H1 (cell line): ENCODE measurements around the gene TOMM40. TPM values are rescaled to one million over a fixed set of nuclear protein-coding genes. Genes with fewer than 3 reads are reported as not detected.

Source experiments
- CTCF ChIA-PET: fragments of 300-600 bp; sonication (Branson Sonifier 250); formaldehyde crosslinking; loops from one replicate; lab custom pipeline; 2021; ENCODE audit not compliant: partially characterized antibody; lab: Charles Lee
- POLR2A ChIA-PET: fragments of 300-600 bp; sonication (Branson Sonifier 250); formaldehyde crosslinking; loops from one replicate; lab custom pipeline; 2021; ENCODE audit warnings: inconsistent platforms; ENCODE audit not compliant: partially characterized antibody; lab: Charles Lee
- DNase-seq, 2 experiments: peaks; one replicate each; pipeline versions ENCODE4 v3.0.0 to v3.0.0-alpha.2; 2010 to 2022; ENCODE audit warnings: low spot score in 2 of 2, low read depth in 1 of 2, mixed read lengths in 1 of 2
- FAIRE-seq: peaks from 2 replicates; lab custom pipeline; 2011; peaks lifted over from hg19 to GRCh38; lab: Jason Lieb, UNC
- H2AFZ ChIP-seq: 2 replicates; pipeline ENCODE4 v1.8.1; 2012; ENCODE audit warnings: low read length, inconsistent platforms
- H2AK5ac ChIP-seq: 2 replicates; pipeline ENCODE4 v1.6.1; 2013; ENCODE audit warnings: low read depth, low read length
- H2BK120ac ChIP-seq: replicated peaks from 2 replicates; pipeline ENCODE3; 2013; ENCODE audit warnings: low read depth, low read length, inconsistent platforms
- H2BK12ac ChIP-seq: 2 replicates; pipeline ENCODE4 v1.6.1; 2013; ENCODE audit warnings: low read depth, low read length
- H2BK15ac ChIP-seq: 2 replicates; pipeline ENCODE4 v1.6.1; 2013; ENCODE audit warnings: low read length
- H2BK20ac ChIP-seq: 2 replicates; pipeline ENCODE4 v1.6.1; 2013; ENCODE audit warnings: low read length
- H2BK5ac ChIP-seq: 2 replicates; pipeline ENCODE4 v1.6.1; 2013; ENCODE audit warnings: low read depth, low read length
- H3K14ac ChIP-seq: 2 replicates; pipeline ENCODE4 v1.6.1; 2013; ENCODE audit warnings: inconsistent platforms; ENCODE audit not compliant: insufficient read length
- H3K18ac ChIP-seq: 2 replicates; pipeline ENCODE4 v1.6.1; 2013; ENCODE audit warnings: low read length; ENCODE audit errors: extremely low read depth
- H3K23ac ChIP-seq: 2 replicates; pipeline ENCODE4 v1.6.1; 2013; ENCODE audit warnings: inconsistent platforms; ENCODE audit not compliant: insufficient read length
- H3K23me2 ChIP-seq: 2 replicates; pipeline ENCODE4 v1.6.1; 2013; ENCODE audit warnings: low read depth, low read length
- H3K27ac ChIP-seq: 2 replicates; pipeline ENCODE4 v1.6.1; 2011; ENCODE audit warnings: low read depth, low read length, inconsistent platforms
- H3K27me3 ChIP-seq, 4 experiments: replicated peaks in 1 of 4; 1 replicate in 1 of 4; 2 replicates in 3 of 4; pipeline versions ENCODE4 v1.6.1 to v1.8.1; 2011 to 2013; ENCODE audit warnings: low read length in 3 of 4, mild to moderate bottlenecking in 3 of 4, inconsistent platforms in 2 of 4, mixed read lengths in 2 of 4, moderate library complexity in 1 of 4; ENCODE audit not compliant: control insufficient read depth in 3 of 4, insufficient read depth in 3 of 4; ENCODE audit errors: extremely low read depth in 1 of 4
- H3K36me3 ChIP-seq, 4 experiments: 2 replicates each; pipeline versions ENCODE4 v1.6.1 to v1.8.1; 2011 to 2013; ENCODE audit warnings: mild to moderate bottlenecking in 4 of 4, low read length in 3 of 4, moderate library complexity in 2 of 4, control low read depth in 1 of 4, inconsistent platforms in 1 of 4; ENCODE audit not compliant: insufficient read depth in 4 of 4, control insufficient read depth in 2 of 4
- H3K4ac ChIP-seq: replicated peaks from 2 replicates; pipeline ENCODE3; 2013; ENCODE audit warnings: low read length, low read depth, mixed read lengths, inconsistent platforms; ENCODE audit not compliant: insufficient read length
- H3K4me1 ChIP-seq, 4 experiments: replicated peaks in 1 of 4; 1 replicate in 1 of 4; 2 replicates in 3 of 4; pipeline versions ENCODE4 v1.6.1 to v1.8.1; 2011 to 2013; ENCODE audit warnings: low read length in 3 of 4, inconsistent platforms in 2 of 4, mixed read lengths in 1 of 4; ENCODE audit not compliant: insufficient read depth in 4 of 4, control insufficient read depth in 3 of 4
- H3K4me2 ChIP-seq, 2 experiments: 2 replicates each; pipeline versions ENCODE4 v1.6.1 to v1.8.1; 2011 to 2013; ENCODE audit warnings: low read depth in 2 of 2, low read length in 2 of 2, control low read depth in 1 of 2, inconsistent platforms in 1 of 2, mild to moderate bottlenecking in 1 of 2; ENCODE audit not compliant: insufficient read depth in 1 of 2
- H3K4me3 ChIP-seq, 4 experiments: fragments of 200-600, 300-600 bp in 1 of 4; sonication (generic), shearing (Covaris generic), sonication (Bioruptor Twin) in 1 of 4; 2 replicates each; pipeline versions ENCODE4 v1.5.1 to v1.8.1; 2011 to 2016; ENCODE audit warnings: low read length in 4 of 4, low read depth in 3 of 4, control low read depth in 2 of 4, inconsistent platforms in 2 of 4, mild to moderate bottlenecking in 2 of 4, mixed read lengths in 1 of 4, moderate library complexity in 1 of 4; ENCODE audit not compliant: insufficient read depth in 2 of 4; ENCODE audit errors: extremely low read depth in 1 of 4
- H3K56ac ChIP-seq: replicated peaks from 2 replicates; pipeline ENCODE3; 2013; ENCODE audit warnings: low read depth, mild to moderate bottlenecking, mixed read lengths, low read length, inconsistent platforms; ENCODE audit not compliant: insufficient read length
- H3K79me1 ChIP-seq: 2 replicates; pipeline ENCODE4 v1.6.1; 2013; ENCODE audit warnings: low read depth, low read length, control low read depth
- H3K79me2 ChIP-seq, 2 experiments: 2 replicates each; pipeline versions ENCODE4 v1.6.1 to v1.8.1; 2012 to 2013; ENCODE audit warnings: low read length in 2 of 2, mild to moderate bottlenecking in 2 of 2, inconsistent platforms in 1 of 2; ENCODE audit not compliant: insufficient read depth in 2 of 2, control insufficient read depth in 1 of 2
- H3K9ac ChIP-seq, 4 experiments: replicated peaks in 1 of 4; 1 replicate in 1 of 4; 2 replicates in 3 of 4; pipeline versions ENCODE4 v1.6.1 to v1.8.1; 2011 to 2013; ENCODE audit warnings: low read depth in 3 of 4, low read length in 3 of 4, control low read depth in 2 of 4, mild to moderate bottlenecking in 2 of 4, moderate library complexity in 2 of 4, inconsistent platforms in 1 of 4; ENCODE audit errors: extremely low read depth in 1 of 4
- H3K9me3 ChIP-seq, 2 experiments: 2 replicates each; pipeline versions ENCODE4 v1.6.1 to v1.8.1; 2012 to 2013; ENCODE audit warnings: mild to moderate bottlenecking in 2 of 2, moderate library complexity in 2 of 2, control low read depth in 1 of 2, inconsistent platforms in 1 of 2, low read depth in 1 of 2, low read length in 1 of 2, mixed read lengths in 1 of 2; ENCODE audit not compliant: insufficient read depth in 2 of 2
- H4K20me1 ChIP-seq, 2 experiments: replicated peaks in 1 of 2; 2 replicates each; pipeline versions ENCODE3 to v1.8.1; 2011 to 2013; ENCODE audit warnings: inconsistent platforms in 2 of 2, low read length in 2 of 2, mild to moderate bottlenecking in 1 of 2; ENCODE audit not compliant: insufficient read depth in 2 of 2, control insufficient read depth in 1 of 2
- H4K5ac ChIP-seq: 2 replicates; pipeline ENCODE4 v1.6.1; 2013; ENCODE audit warnings: low read length, low read depth, mixed read lengths, inconsistent platforms; ENCODE audit not compliant: insufficient read length
- H4K8ac ChIP-seq: 2 replicates; pipeline ENCODE4 v1.8.0; 2013; ENCODE audit warnings: mild to moderate bottlenecking, moderate library complexity, low read length, inconsistent platforms; ENCODE audit not compliant: insufficient read depth; ENCODE audit errors: extremely low read depth
- H4K91ac ChIP-seq: replicated peaks from 2 replicates; pipeline ENCODE3; 2013; ENCODE audit warnings: low read length, mixed read lengths, inconsistent platforms; ENCODE audit not compliant: insufficient read length
- CBX5 ChIP-seq: fragments of 300-800, 300-1000 bp; sonication (generic); IDR thresholded peaks from 2 replicates; pipeline ENCODE4 v1.7.1; 2016; ENCODE audit warnings: antibody characterized with exemption, low read length, low read depth
- CTBP2 ChIP-seq: IDR thresholded peaks from 2 replicates; pipeline ENCODE4 v1.7.0; 2011; ENCODE audit warnings: borderline replicate concordance, mild to moderate bottlenecking, moderate library complexity, mixed read lengths, low read length; ENCODE audit not compliant: insufficient read depth, insufficient read length
- EZH2 ChIP-seq: fragments of 200-600 bp; sonication (generic); IDR thresholded peaks from 2 replicates; pipeline ENCODE4 v1.7.1; 2012; ENCODE audit warnings: low read depth, mild to moderate bottlenecking, moderate library complexity, low read length, inconsistent platforms; ENCODE audit not compliant: severe bottlenecking
- GABPA ChIP-seq: IDR thresholded peaks from 2 replicates; pipeline ENCODE4 v1.6.1; 2011; ENCODE audit warnings: mild to moderate bottlenecking, low read length, moderate library complexity, borderline replicate concordance; ENCODE audit not compliant: insufficient read depth
- HDAC2 ChIP-seq, 2 experiments: fragments of 300-600 bp in 1 of 2; sonication (generic) in 1 of 2; IDR thresholded peaks; 2 replicates each; pipeline ENCODE4 v1.6.1; 2011 to 2012; ENCODE audit warnings: low read depth in 2 of 2, low read length in 2 of 2, mild to moderate bottlenecking in 2 of 2, moderate library complexity in 2 of 2, borderline replicate concordance in 1 of 2, inconsistent platforms in 1 of 2
- JUND ChIP-seq: IDR thresholded peaks from 2 replicates; pipeline ENCODE4 v1.6.1; 2011; ENCODE audit warnings: mild to moderate bottlenecking, improper control_type of control experiment, low read length
- KDM5A ChIP-seq: fragments of 200-600 bp; IDR thresholded peaks from 2 replicates; pipeline ENCODE4 v1.7.1; 2012; ENCODE audit warnings: mild to moderate bottlenecking, low read length, inconsistent platforms, mixed read lengths
- MAFK ChIP-seq: IDR thresholded peaks from 2 replicates; pipeline ENCODE4 v1.6.1; 2012; ENCODE audit warnings: low read depth, mild to moderate bottlenecking, improper control_type of control experiment, low read length
- POLR2AphosphoS5 ChIP-seq: IDR thresholded peaks from 2 replicates; pipeline ENCODE4 v1.6.1; 2011; ENCODE audit warnings: low read depth, low read length
- SIN3A ChIP-seq, 2 experiments: IDR thresholded peaks in 1 of 2; conservative IDR thresholded peaks in 1 of 2; 2 replicates each; pipeline ENCODE4 v1.6.1; 2011 to 2012; ENCODE audit warnings: low read length in 2 of 2, improper control_type of control experiment in 1 of 2, low read depth in 1 of 2, mild to moderate bottlenecking in 1 of 2
- SRF ChIP-seq: IDR thresholded peaks from 2 replicates; pipeline ENCODE4 v1.6.1; 2011; ENCODE audit warnings: mild to moderate bottlenecking, low read depth, low read length, moderate library complexity
- SUZ12 ChIP-seq: fragments of 200-600 bp; sonication (generic); IDR thresholded peaks from 2 replicates; pipeline ENCODE4 v1.6.1; 2012; ENCODE audit warnings: mild to moderate bottlenecking, inconsistent platforms, low read length, moderate library complexity, mixed read lengths
- ZNF274 ChIP-seq: IDR thresholded peaks from 2 replicates; pipeline ENCODE4 v1.7.0; 2012; ENCODE audit warnings: low read length, borderline replicate concordance; ENCODE audit errors: extremely low read depth
- WGBS, 2 experiments: shearing (Covaris generic) in 1 of 2; methylation state at CpG; one replicate each; pipeline versions ENCODE4 v1.1.6 to v1.1.7; 2013 to 2015; ENCODE audit warnings: low lambda C conversion rate in 2 of 2, mixed read lengths in 2 of 2, inconsistent platforms in 1 of 2, low coverage in 1 of 2, missing lambda C conversion rate in 1 of 2; ENCODE audit not compliant: insufficient replicate concordance in 2 of 2, insufficient coverage in 1 of 2, insufficient read length in 1 of 2; ENCODE audit errors: extremely low coverage in 1 of 2, missing lambda C conversion rate in 1 of 2; 5-methylcytosine and 5-hydroxymethylcytosine counted together
- polyA plus RNA-seq, 7 experiments: library from polyadenylated mRNA; depleted of rRNA in 3 of 7; stranded (reverse) in 5 of 7; unstranded in 2 of 7; fragments of >200 nt in 5 of 7; fragments of 200-250 nt in 2 of 7; gene quantifications; 1 replicate in 5 of 7; 2 replicates in 1 of 7; 4 replicates in 1 of 7; pipeline versions ENCODE4 v1.2.1 to v1.2.3, GENCODE V29; 2011 to 2013; ENCODE audit warnings: missing spikeins in 2 of 7, mixed read lengths in 2 of 7
- total RNA-seq: library from RNA; stranded (reverse); fragmentation: NEBNext Ultra II Directional; extraction: Animal tissue kit (Norgen Biotek cat#: 25700); gene quantifications from 2 replicates; pipeline ENCODE4 v1.2.1, GENCODE V29; 2021

TOMM40 gene
- total and polyA plus RNA-seq, 2 of the 8 experiments (the other 6 are each of a cell fraction or from before 2014, with no cell fraction given), result 154 to 179 TPM

- Histone ChIP-seq H3K79me1 (no peaks in the 10 kb centered on the region), H2AK5ac (no peak overlapping the region), H4K5ac (no peak overlapping the region), H3K4me1 (no peaks in the 10 kb centered on the region), H2BK120ac (no peak overlapping the region), H4K91ac (no peak overlapping the region), H4K8ac (no peak overlapping the region), H3K23ac (no peak overlapping the region), H3K23me2 (no peaks in the 10 kb centered on the region; the same call in 1 of the 2 replicates), H3K4ac (no peak overlapping the region), H3K9ac (no peak overlapping the region), H4K20me1 (peaks cover 2 to 11% of the 10 kb centered on the region in 2 experiments), H2AFZ (no peak overlapping the region), H3K56ac (no peak overlapping the region), H2BK20ac (no peak overlapping the region), H3K18ac (no peak overlapping the region), H3K9me3 (no peaks in the 10 kb centered on the region), H3K4me3 (no peak overlapping the region), H3K4me2 (no peak overlapping the region), H2BK15ac (no peak overlapping the region), H3K79me2 (peaks cover 0 to 15% of the 10 kb centered on the region in 2 experiments; a peak in 3 of 4 replicates), H3K27me3 (no peaks in the 10 kb centered on the region), H3K36me3 (peaks cover 9 to 42% (median 20%) of the 10 kb centered on the region in 4 experiments; a peak in 6 of 8 replicates), H3K14ac (no peak overlapping the region), H2BK12ac (no peak overlapping the region), H2BK5ac (no peak overlapping the region), H3K27ac (no peak overlapping the region)
- WGBS, 2 experiments, result 95% methylated on average over 27 of the region's 27 CpGs; no CpG with 5 or more reads in 1 of the 2 experiments
- ChIA-PET CTCF (no interaction called here), POLR2A (interaction anchor here (1.0 to 4.8 kb wide), 7 partner anchors 9 to 40 kb away, joined by 3 to 18 read pairs (median 4); partner anchors contain the start of gene TOMM40)
- DNase-seq (no peak), FAIRE-seq (no peak)
- TF ChIP-seq KDM5A (no peak), CTBP2 (no peak), HDAC2 (IDR thresholded peaks at IDR 0.05; ENCODE audit: borderline replicate concordance in 1 of 2, low read depth in 2 of 2, low read length in 2 of 2) (no peak), CBX5 (no peak), SUZ12 (no peak), POLR2AphosphoS5 (no peak), MAFK (no peak), SRF (no peak), GABPA (no peak), JUND (no peak), SIN3A (conservative IDR thresholded peaks at IDR 0.05 in 1 of 2, IDR thresholded peaks at IDR 0.05 in 1 of 2; ENCODE audit: low read depth in 1 of 2, low read length in 2 of 2) (no peak), ZNF274 (no peak), EZH2 (no peak)
These were observed 25.8 kb upstream of the TOMM40 start for GRCh38 chr19:44865196-44865767.
